Liver (tissue), 9 donors: ENCODE measurements around the gene BAHCC1. TPM values are rescaled to one million over a fixed set of nuclear protein-coding genes. Genes with fewer than 3 reads are reported as not detected.

Source experiments
- DNase-seq: peaks from one replicate; pipeline ENCODE4 v3.0.0-alpha.2; 2017; ENCODE audit warnings: low spot score
- H3K27ac ChIP-seq, 2 donors: one replicate each; pipeline ENCODE4 v1.7.0; 2013; ENCODE audit warnings: inconsistent platforms in 2 of 2, low read length in 2 of 2, control low read depth in 1 of 2, low read depth in 1 of 2, mild to moderate bottlenecking in 1 of 2
- H3K27me3 ChIP-seq, 4 donors: one replicate each; pipeline versions ENCODE4 v1.6.1 to v1.7.0; 2013; ENCODE audit warnings: low read length in 3 of 4, inconsistent platforms in 1 of 4, mild to moderate bottlenecking in 1 of 4, moderate library complexity in 1 of 4; ENCODE audit not compliant: control insufficient read depth in 4 of 4, insufficient read depth in 4 of 4
- H3K36me3 ChIP-seq, 4 donors: one replicate each; pipeline versions ENCODE4 v1.6.1 to v1.7.0; 2013; ENCODE audit warnings: low read length in 3 of 4, mild to moderate bottlenecking in 3 of 4, low read depth in 1 of 4, moderate library complexity in 1 of 4; ENCODE audit not compliant: control insufficient read depth in 4 of 4, insufficient read depth in 3 of 4
- H3K4me1 ChIP-seq, 4 donors: one replicate each; pipeline versions ENCODE4 v1.6.1 to v1.7.0; 2013; ENCODE audit warnings: low read length in 3 of 4, mild to moderate bottlenecking in 3 of 4, moderate library complexity in 1 of 4; ENCODE audit not compliant: control insufficient read depth in 4 of 4, insufficient read depth in 4 of 4
- H3K4me3 ChIP-seq, 3 donors: one replicate each; pipeline versions ENCODE4 v1.6.1 to v1.7.0; 2013; ENCODE audit warnings: low read length in 3 of 3, control low read depth in 1 of 3, low read depth in 1 of 3, mild to moderate bottlenecking in 1 of 3
- H3K9ac ChIP-seq, 2 donors: one replicate each; pipeline ENCODE4 v1.7.0; 2013; ENCODE audit warnings: low read length in 2 of 2, mild to moderate bottlenecking in 2 of 2, moderate library complexity in 2 of 2, control low read depth in 1 of 2, low read depth in 1 of 2
- H3K9me3 ChIP-seq, 4 donors: one replicate each; pipeline versions ENCODE4 v1.6.1 to v1.7.0; 2013; ENCODE audit warnings: low read length in 3 of 4; ENCODE audit not compliant: control insufficient read depth in 4 of 4
- EGR1 ChIP-seq, 2 donors: IDR thresholded peaks; 2 replicates each; pipeline ENCODE4 v1.6.1; 2016 to 2018; ENCODE audit warnings: antibody characterized with exemption in 2 of 2, low read depth in 2 of 2
- FOXA1 ChIP-seq: IDR thresholded peaks from 2 replicates; pipeline ENCODE4 v1.6.1; 2016; ENCODE audit warnings: antibody characterized with exemption
- FOXA2 ChIP-seq: IDR thresholded peaks from 2 replicates; pipeline ENCODE4 v1.6.1; 2016; ENCODE audit warnings: antibody characterized with exemption
- GABPA ChIP-seq, 2 donors: IDR thresholded peaks in 1 of 2; conservative IDR thresholded peaks in 1 of 2; 2 replicates each; pipeline ENCODE4 v1.6.1; 2016; ENCODE audit warnings: antibody characterized with exemption in 2 of 2, mild to moderate bottlenecking in 1 of 2, moderate library complexity in 1 of 2
- HNF4A ChIP-seq, 2 donors: conservative IDR thresholded peaks; 2 replicates each; pipeline ENCODE4 v1.6.1; 2016; ENCODE audit warnings: antibody characterized with exemption in 2 of 2, mild to moderate bottlenecking in 2 of 2
- HNF4G ChIP-seq: IDR thresholded peaks from 2 replicates; pipeline ENCODE4 v1.6.1; 2016; ENCODE audit warnings: antibody characterized with exemption
- NR2F2 ChIP-seq: IDR thresholded peaks from 2 replicates; pipeline ENCODE4 v1.6.1; 2016; ENCODE audit warnings: antibody characterized with exemption
- RXRA ChIP-seq, 2 donors: IDR thresholded peaks; 2 replicates each; pipeline ENCODE4 v1.6.1; 2017 to 2018; ENCODE audit warnings: antibody characterized with exemption in 2 of 2, mild to moderate bottlenecking in 1 of 2
- SP1 ChIP-seq: IDR thresholded peaks from 2 replicates; pipeline ENCODE4 v1.6.1; 2018; ENCODE audit warnings: antibody characterized with exemption, mild to moderate bottlenecking
- TAF1 ChIP-seq: conservative IDR thresholded peaks from 2 replicates; pipeline ENCODE4 v1.6.1; 2016; ENCODE audit warnings: antibody characterized with exemption, mild to moderate bottlenecking
- YY1 ChIP-seq: IDR thresholded peaks from 2 replicates; pipeline ENCODE4 v1.6.1; 2016; ENCODE audit warnings: antibody characterized with exemption, mild to moderate bottlenecking
- WGBS: extraction: QIAGEN DNeasy Blood & Tissue Kit; methylation state at CpG from one replicate; pipeline ENCODE4 v1.1.7; 2013; 5-methylcytosine and 5-hydroxymethylcytosine counted together
- polyA plus RNA-seq, 2 donors: library from polyadenylated mRNA; stranded (reverse) in 1 of 2; unstranded in 1 of 2; fragments of 200-250 nt in 1 of 2; fragments of >200 nt in 1 of 2; fragmentation: Nextera tagmentation in 1 of 2; extraction: Ambion mirVana in 1 of 2; gene quantifications; one replicate each; pipeline versions ENCODE4 v1.2.1 to v1.2.3, GENCODE V29; 2013 to 2015
- total RNA-seq, 2 donors: library from RNA; depleted of rRNA; stranded (reverse); fragments of >200 nt; gene quantifications; one replicate each; pipeline ENCODE4 v1.2.3, GENCODE V29; 2014
- TF ChIP-seq, protein P1 (sequence below): IDR thresholded peaks from 2 replicates; pipeline ENCODE4 v1.6.1; 2016; ENCODE audit warnings: antibody characterized with exemption
- TF ChIP-seq, protein P2 (sequence below): IDR thresholded peaks from 2 replicates; pipeline ENCODE4 v1.6.1; 2016; ENCODE audit warnings: antibody characterized with exemption, mild to moderate bottlenecking
- TF ChIP-seq, protein P3 (sequence below): IDR thresholded peaks from 2 replicates; pipeline ENCODE4 v1.6.1; 2016; ENCODE audit warnings: antibody characterized with exemption
- TF ChIP-seq, protein P4 (sequence below): fragments of 150-350 bp; IDR thresholded peaks from 2 replicates; pipeline ENCODE4 v1.5.1; 2017; ENCODE audit warnings: improper control_type of control experiment, low read depth, low read length; ENCODE audit not compliant: missing input control
- TF ChIP-seq, protein P5 (sequence below): IDR thresholded peaks from 2 replicates; pipeline ENCODE4 v1.6.1; 2016; ENCODE audit warnings: antibody characterized with exemption
- donor health status: healthy.
- donor health status: healthy.
- donor health status: healthy.
- donor health status: healthy.
- donor health status: healthy.

Gene BAHCC1
- total and polyA plus RNA-seq, 4 donors, result 0.76 to 3.9 (median 2.5) TPM

DNA sequence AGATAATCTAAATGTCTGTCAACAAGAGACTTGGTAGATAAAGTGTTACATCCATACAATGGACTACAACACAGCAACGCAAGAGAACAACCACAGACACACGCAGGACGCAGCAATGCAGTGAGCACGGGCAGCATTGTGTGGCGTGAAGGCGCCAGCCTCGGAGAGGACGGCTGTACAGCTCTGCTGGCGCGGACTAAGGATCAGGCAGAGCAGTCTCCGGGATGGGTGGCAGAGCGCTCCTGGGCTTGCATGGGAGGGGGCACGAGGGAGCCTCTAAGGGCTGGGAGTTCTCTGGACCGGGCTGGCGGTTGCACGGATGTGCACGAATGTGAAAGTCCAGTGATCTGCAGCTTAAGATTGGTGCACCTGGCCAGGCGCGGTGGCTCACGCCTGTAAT, 82.9 kb downstream of the BAHCC1 start:
- H3K27ac ChIP-seq, result no peak overlapping the region
- no peak for DNase-seq
- no peak overlapping the region for H3K9ac ChIP-seq
- no peaks in the 10 kb centered on the region for H3K27me3 ChIP-seq
- TF ChIP-seq FOXA2 (no peak), NR2F2 (no peak), HNF4G (no peak), RXRA (IDR thresholded peaks at IDR 0.05) (no peak), YY1 (no peak)
- no peaks in the 10 kb centered on the region for H3K9me3 ChIP-seq
- no peaks in the 10 kb centered on the region for H3K36me3 ChIP-seq
- WGBS, result 95% methylated on average over 20 of the region's 20 CpGs
- H3K4me3 ChIP-seq, result no peak overlapping the region
- H3K4me1 ChIP-seq, result peaks cover 0 to 8% (median 5%) of the 10 kb centered on the region in 4 donors

DNA sequence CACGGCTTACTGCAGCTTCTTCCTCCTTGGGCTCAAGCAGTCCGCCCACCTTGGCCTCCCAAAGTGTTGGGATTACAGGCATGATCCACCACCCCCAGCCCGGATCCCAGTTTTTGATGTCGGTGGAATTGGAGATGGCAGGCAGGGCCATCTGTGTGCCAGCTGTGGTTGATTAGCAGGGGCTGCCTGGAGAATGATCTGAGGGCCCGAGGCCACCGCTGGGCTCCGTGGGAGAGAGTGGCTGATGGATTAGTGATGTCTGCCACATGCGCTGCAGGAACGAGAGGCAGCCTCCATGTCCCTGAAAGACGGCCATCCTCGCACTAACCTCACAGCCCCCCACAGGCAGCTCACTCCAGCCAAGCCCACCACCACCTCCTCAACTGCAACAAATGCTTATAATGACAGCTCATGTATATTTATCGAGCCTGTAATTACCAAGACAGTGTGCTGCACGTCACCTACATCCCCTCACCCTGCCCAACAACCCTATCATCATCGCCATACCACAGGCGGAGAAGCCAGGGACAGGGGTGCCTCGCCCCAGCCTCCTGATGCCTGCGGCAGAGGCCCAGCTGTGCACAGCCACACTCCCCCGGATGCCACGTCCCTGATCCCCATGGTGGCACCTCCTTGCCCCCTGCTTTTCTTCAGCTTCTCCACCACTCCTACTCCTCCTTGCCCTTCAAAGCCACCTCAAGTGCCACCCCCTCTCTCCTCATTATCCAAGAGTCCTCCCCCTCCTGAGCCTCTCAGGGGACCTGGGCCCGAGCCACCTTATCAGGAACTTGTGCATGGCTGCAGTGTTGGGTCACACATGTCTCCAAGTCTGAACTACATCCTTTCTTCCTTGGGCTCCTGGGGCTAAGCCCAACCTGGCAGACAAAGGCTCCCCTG, 84.2 kb downstream of the BAHCC1 start:
- H3K9ac ChIP-seq, result no peak overlapping the region
- peaks cover 2 to 14% (median 10%) of the 10 kb centered on the region in 4 donors for H3K4me1 ChIP-seq
- H3K4me3 ChIP-seq, result no peak overlapping the region
- 94% methylated on average over 20 of the region's 20 CpGs for WGBS
- no peak overlapping the region for H3K27ac ChIP-seq
- TF ChIP-seq NR2F2 (no peak), FOXA1 (no peak), HNF4A (conservative IDR thresholded peaks at IDR 0.05) (no peak), YY1 (no peak), HNF4G (no peak), EGR1 (IDR thresholded peaks at IDR 0.05; ENCODE audit: low read depth in 2 of 2) (no peak), SP1 (no peak), TAF1 (no peak), GABPA (IDR thresholded peaks at IDR 0.05 in 1 of 2, conservative IDR thresholded peaks at IDR 0.05 in 1 of 2) (no peak)
- TF ChIP-seq, protein P1, sequence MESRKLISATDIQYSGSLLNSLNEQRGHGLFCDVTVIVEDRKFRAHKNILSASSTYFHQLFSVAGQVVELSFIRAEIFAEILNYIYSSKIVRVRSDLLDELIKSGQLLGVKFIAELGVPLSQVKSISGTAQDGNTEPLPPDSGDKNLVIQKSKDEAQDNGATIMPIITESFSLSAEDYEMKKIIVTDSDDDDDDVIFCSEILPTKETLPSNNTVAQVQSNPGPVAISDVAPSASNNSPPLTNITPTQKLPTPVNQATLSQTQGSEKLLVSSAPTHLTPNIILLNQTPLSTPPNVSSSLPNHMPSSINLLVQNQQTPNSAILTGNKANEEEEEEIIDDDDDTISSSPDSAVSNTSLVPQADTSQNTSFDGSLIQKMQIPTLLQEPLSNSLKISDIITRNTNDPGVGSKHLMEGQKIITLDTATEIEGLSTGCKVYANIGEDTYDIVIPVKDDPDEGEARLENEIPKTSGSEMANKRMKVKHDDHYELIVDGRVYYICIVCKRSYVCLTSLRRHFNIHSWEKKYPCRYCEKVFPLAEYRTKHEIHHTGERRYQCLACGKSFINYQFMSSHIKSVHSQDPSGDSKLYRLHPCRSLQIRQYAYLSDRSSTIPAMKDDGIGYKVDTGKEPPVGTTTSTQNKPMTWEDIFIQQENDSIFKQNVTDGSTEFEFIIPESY, result no peak
- TF ChIP-seq, protein P2, sequence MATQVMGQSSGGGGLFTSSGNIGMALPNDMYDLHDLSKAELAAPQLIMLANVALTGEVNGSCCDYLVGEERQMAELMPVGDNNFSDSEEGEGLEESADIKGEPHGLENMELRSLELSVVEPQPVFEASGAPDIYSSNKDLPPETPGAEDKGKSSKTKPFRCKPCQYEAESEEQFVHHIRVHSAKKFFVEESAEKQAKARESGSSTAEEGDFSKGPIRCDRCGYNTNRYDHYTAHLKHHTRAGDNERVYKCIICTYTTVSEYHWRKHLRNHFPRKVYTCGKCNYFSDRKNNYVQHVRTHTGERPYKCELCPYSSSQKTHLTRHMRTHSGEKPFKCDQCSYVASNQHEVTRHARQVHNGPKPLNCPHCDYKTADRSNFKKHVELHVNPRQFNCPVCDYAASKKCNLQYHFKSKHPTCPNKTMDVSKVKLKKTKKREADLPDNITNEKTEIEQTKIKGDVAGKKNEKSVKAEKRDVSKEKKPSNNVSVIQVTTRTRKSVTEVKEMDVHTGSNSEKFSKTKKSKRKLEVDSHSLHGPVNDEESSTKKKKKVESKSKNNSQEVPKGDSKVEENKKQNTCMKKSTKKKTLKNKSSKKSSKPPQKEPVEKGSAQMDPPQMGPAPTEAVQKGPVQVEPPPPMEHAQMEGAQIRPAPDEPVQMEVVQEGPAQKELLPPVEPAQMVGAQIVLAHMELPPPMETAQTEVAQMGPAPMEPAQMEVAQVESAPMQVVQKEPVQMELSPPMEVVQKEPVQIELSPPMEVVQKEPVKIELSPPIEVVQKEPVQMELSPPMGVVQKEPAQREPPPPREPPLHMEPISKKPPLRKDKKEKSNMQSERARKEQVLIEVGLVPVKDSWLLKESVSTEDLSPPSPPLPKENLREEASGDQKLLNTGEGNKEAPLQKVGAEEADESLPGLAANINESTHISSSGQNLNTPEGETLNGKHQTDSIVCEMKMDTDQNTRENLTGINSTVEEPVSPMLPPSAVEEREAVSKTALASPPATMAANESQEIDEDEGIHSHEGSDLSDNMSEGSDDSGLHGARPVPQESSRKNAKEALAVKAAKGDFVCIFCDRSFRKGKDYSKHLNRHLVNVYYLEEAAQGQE, result no peak
- TF ChIP-seq, protein P3, sequence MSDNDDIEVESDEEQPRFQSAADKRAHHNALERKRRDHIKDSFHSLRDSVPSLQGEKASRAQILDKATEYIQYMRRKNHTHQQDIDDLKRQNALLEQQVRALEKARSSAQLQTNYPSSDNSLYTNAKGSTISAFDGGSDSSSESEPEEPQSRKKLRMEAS, result no peak
- TF ChIP-seq, protein P4, sequence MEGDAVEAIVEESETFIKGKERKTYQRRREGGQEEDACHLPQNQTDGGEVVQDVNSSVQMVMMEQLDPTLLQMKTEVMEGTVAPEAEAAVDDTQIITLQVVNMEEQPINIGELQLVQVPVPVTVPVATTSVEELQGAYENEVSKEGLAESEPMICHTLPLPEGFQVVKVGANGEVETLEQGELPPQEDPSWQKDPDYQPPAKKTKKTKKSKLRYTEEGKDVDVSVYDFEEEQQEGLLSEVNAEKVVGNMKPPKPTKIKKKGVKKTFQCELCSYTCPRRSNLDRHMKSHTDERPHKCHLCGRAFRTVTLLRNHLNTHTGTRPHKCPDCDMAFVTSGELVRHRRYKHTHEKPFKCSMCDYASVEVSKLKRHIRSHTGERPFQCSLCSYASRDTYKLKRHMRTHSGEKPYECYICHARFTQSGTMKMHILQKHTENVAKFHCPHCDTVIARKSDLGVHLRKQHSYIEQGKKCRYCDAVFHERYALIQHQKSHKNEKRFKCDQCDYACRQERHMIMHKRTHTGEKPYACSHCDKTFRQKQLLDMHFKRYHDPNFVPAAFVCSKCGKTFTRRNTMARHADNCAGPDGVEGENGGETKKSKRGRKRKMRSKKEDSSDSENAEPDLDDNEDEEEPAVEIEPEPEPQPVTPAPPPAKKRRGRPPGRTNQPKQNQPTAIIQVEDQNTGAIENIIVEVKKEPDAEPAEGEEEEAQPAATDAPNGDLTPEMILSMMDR, result no peak
- TF ChIP-seq, protein P5, sequence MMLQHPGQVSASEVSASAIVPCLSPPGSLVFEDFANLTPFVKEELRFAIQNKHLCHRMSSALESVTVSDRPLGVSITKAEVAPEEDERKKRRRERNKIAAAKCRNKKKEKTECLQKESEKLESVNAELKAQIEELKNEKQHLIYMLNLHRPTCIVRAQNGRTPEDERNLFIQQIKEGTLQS, result no peak
- no peaks in the 10 kb centered on the region for H3K36me3 ChIP-seq
- DNase-seq, result no peak
- H3K9me3 ChIP-seq, result no peaks in the 10 kb centered on the region
- no peaks in the 10 kb centered on the region for H3K27me3 ChIP-seq
